Measurements from ENCODE around the gene POT1. TPM values are rescaled to one million over a fixed set of nuclear protein-coding genes. Genes with fewer than 3 reads are reported as not detected.

POT1 gene
- total and polyA plus RNA-seq, 2 of the 8 experiments (the other 6 are each of a cell fraction or from before 2014, with no cell fraction given), result 13.1 to 22.8 TPM

- H4K8ac ChIP-seq (ENCODE audit: extremely low read depth, insufficient read depth, low read length), result no peak overlapping the region
- no peak overlapping the region for H3K23ac ChIP-seq (ENCODE audit: insufficient read length)
- no peaks in the 10 kb centered on the region for H3K36me3 ChIP-seq (ENCODE audit: control insufficient read depth in 2 of 4, insufficient read depth in 4 of 4, low read length in 3 of 4)
- no peaks in the 10 kb centered on the region for H3K79me1 ChIP-seq (ENCODE audit: low read depth, low read length)
- FAIRE-seq (no peak), DNase-seq (ENCODE audit: low read depth in 1 of 2, low spot score in 2 of 2) (no peak)
- TF ChIP-seq SP2 (IDR thresholded peaks at IDR 0.05; ENCODE audit: low read length) (no peak), E2F6 (IDR thresholded peaks at IDR 0.05) (no peak), SAP30 (IDR thresholded peaks at IDR 0.05; ENCODE audit: insufficient read depth, insufficient replicate concordance, low read length) (no peak), POLR2A (IDR thresholded peaks at IDR 0.05; ENCODE audit: control extremely low read depth in 1 of 2, low read depth in 2 of 2, low read length in 2 of 2) (no peak), RFX5 (IDR thresholded peaks at IDR 0.05; ENCODE audit: borderline replicate concordance, low read depth, low read length) (no peak), POU5F1 (IDR thresholded peaks at IDR 0.05; ENCODE audit: low read depth, low read length) (no peak), TEAD4 (IDR thresholded peaks at IDR 0.05; ENCODE audit: low read depth, low read length) (no peak), SUZ12 (IDR thresholded peaks at IDR 0.05; ENCODE audit: low read length) (no peak), SRF (IDR thresholded peaks at IDR 0.05; ENCODE audit: low read depth, low read length) (no peak), CHD2 (IDR thresholded peaks at IDR 0.05; ENCODE audit: low read length) (no peak), NRF1 (IDR thresholded peaks at IDR 0.05; ENCODE audit: low read depth, low read length) (no peak), ASH2L (IDR thresholded peaks at IDR 0.05; ENCODE audit: low read length) (no peak)
- no peak overlapping the region for H3K27ac ChIP-seq (ENCODE audit: low read depth, low read length)
- no peak overlapping the region for H2BK12ac ChIP-seq (ENCODE audit: low read depth, low read length)
- no peak overlapping the region for H2AK5ac ChIP-seq (ENCODE audit: low read depth, low read length)
- H3K14ac ChIP-seq (ENCODE audit: insufficient read length), result no peak overlapping the region
- ChIA-PET POLR2A (ENCODE audit: partially characterized antibody) (no interaction called here), CTCF (ENCODE audit: partially characterized antibody) (no interaction called here)
- no peak overlapping the region for H3K9ac ChIP-seq (replicated peaks in 1 of 4; ENCODE audit: extremely low read depth in 1 of 4, low read depth in 3 of 4, low read length in 3 of 4)
- peaks cover 0 to 4% of the 10 kb centered on the region in 2 experiments; a peak in 2 of 4 replicates for H3K79me2 ChIP-seq (ENCODE audit: control insufficient read depth in 1 of 2, insufficient read depth in 2 of 2, low read length in 2 of 2)
- no peaks in the 10 kb centered on the region for H3K9me3 ChIP-seq (ENCODE audit: insufficient read depth in 2 of 2, low read depth in 1 of 2, low read length in 1 of 2)
- H3K18ac ChIP-seq (ENCODE audit: extremely low read depth, low read length), result no peak overlapping the region
- H2BK15ac ChIP-seq (ENCODE audit: low read length), result no peak overlapping the region
- no peak overlapping the region for H4K5ac ChIP-seq (ENCODE audit: insufficient read length, low read depth, low read length)
- H2BK120ac ChIP-seq (replicated peaks; ENCODE audit: low read depth, low read length), result no peak overlapping the region
- no peak overlapping the region for H2BK20ac ChIP-seq (ENCODE audit: low read length)
- no peak overlapping the region for H3K4ac ChIP-seq (replicated peaks; ENCODE audit: insufficient read length, low read depth, low read length)
- no peak overlapping the region for H2BK5ac ChIP-seq (ENCODE audit: low read depth, low read length)
- no peaks in the 10 kb centered on the region for H3K23me2 ChIP-seq (ENCODE audit: low read depth, low read length)
- no peaks in the 10 kb centered on the region for H3K27me3 ChIP-seq (replicated peaks in 1 of 4; ENCODE audit: control insufficient read depth in 3 of 4, extremely low read depth in 1 of 4, insufficient read depth in 3 of 4, low read length in 3 of 4)
- H2AFZ ChIP-seq (ENCODE audit: low read length), result no peak overlapping the region
- no peak overlapping the region for H3K4me3 ChIP-seq (ENCODE audit: extremely low read depth in 1 of 4, insufficient read depth in 2 of 4, low read depth in 3 of 4, low read length in 4 of 4)
- no peak overlapping the region for H4K91ac ChIP-seq (replicated peaks; ENCODE audit: insufficient read length, low read length)
- no peaks in the 10 kb centered on the region for H4K20me1 ChIP-seq (replicated peaks in 1 of 2; ENCODE audit: control insufficient read depth in 1 of 2, insufficient read depth in 2 of 2, low read length in 2 of 2)
- H3K4me2 ChIP-seq (ENCODE audit: insufficient read depth in 1 of 2, low read depth in 2 of 2, low read length in 2 of 2), result no peak overlapping the region
- no peak overlapping the region for H3K56ac ChIP-seq (replicated peaks; ENCODE audit: insufficient read length, low read depth, low read length)
- no peaks in the 10 kb centered on the region for H3K4me1 ChIP-seq (replicated peaks in 1 of 4; ENCODE audit: control insufficient read depth in 3 of 4, insufficient read depth in 4 of 4, low read length in 3 of 4)
Observed at GRCh38 chr7:124908259-124908658, 21.4 kb downstream of the POT1 start.
